Transverse colon (tissue), 4 donors: ENCODE results near the gene PHF13. TPM values are rescaled to one million over a fixed set of nuclear protein-coding genes. Genes with fewer than 3 reads are reported as not detected.

Experiments
- DNase-seq: peaks from one replicate; pipeline ENCODE4 v3.0.0-alpha.2; 2019
- H3K27ac ChIP-seq, 4 donors: fragments of 200-600 bp; sonication (generic); 2 replicates each; pipeline ENCODE4 v1.5.1; 2016 to 2018; ENCODE audit warnings: inconsistent platforms in 4 of 4
- H3K27me3 ChIP-seq: fragments of 200-600 bp; sonication (generic); 2 replicates; pipeline ENCODE4 v1.5.1; 2017; ENCODE audit warnings: inconsistent platforms
- H3K36me3 ChIP-seq, 4 donors: fragments of 200-600 bp; sonication (generic); 2 replicates each; pipeline ENCODE4 v1.5.1; 2017 to 2019; ENCODE audit warnings: inconsistent platforms in 4 of 4
- H3K4me1 ChIP-seq, 4 donors: fragments of 200-600 bp; sonication (generic); 2 replicates each; pipeline ENCODE4 v1.5.1; 2017 to 2020; ENCODE audit warnings: inconsistent platforms in 4 of 4
- H3K4me3 ChIP-seq, 4 donors: fragments of 200-600 bp; sonication (generic); 1 replicate in 1 of 4; 2 replicates in 3 of 4; pipeline versions ENCODE4 v1.5.1 to v1.6.1; 2017 to 2019; ENCODE audit warnings: inconsistent platforms in 4 of 4
- H3K9me3 ChIP-seq, 2 donors: fragments of 200-600 bp; sonication (generic); 2 replicates each; pipeline ENCODE4 v1.5.1; 2017 to 2019; ENCODE audit warnings: inconsistent platforms in 2 of 2
- EP300 ChIP-seq: sonication (generic); formaldehyde crosslinking; IDR thresholded peaks from one replicate; pipeline ENCODE4 v1.6.1; 2017; ENCODE audit warnings: antibody characterized with exemption, low read depth
- POLR2A ChIP-seq: fragments of 450-650 bp; IDR thresholded peaks from one replicate; pipeline ENCODE4 v1.6.1; 2016; ENCODE audit warnings: antibody characterized with exemption, mild to moderate bottlenecking, moderate library complexity
- POLR2AphosphoS5 ChIP-seq, 3 donors: sonication (generic); formaldehyde crosslinking; IDR thresholded peaks; one replicate each; pipeline ENCODE4 v1.6.1; 2016; ENCODE audit warnings: antibody characterized with exemption in 3 of 3
- WGBS, 2 donors: methylation state at CpG; one replicate each; pipeline ENCODE4 v1.1.5; 2018; ENCODE audit warnings: low coverage in 1 of 2; 5-methylcytosine and 5-hydroxymethylcytosine counted together
- in situ Hi-C, 4 donors: fragments of 200-750 bp; cut with MboI; loops; one replicate each; pipeline versions ENCODE4 v1.15.0 to v1.15.1; 2017; ENCODE audit warnings: low sequenced_read_pairs in 3 of 4, low pct_ligation_motif_present in 1 of 4, low pct_unique_long_range_greater_than_20kb in 1 of 4
- intact Hi-C: fragments of 100-400 bp; cut with DNase I; formaldehyde crosslinking; loops from one replicate; pipeline ENCODE4 v1.15.1; 2023; ENCODE audit warnings: low total_unique reads
- total RNA-seq, 4 donors: library from RNA; depleted of rRNA; stranded (reverse); fragments of >200 nt; gene quantifications; one replicate each; pipeline ENCODE4 v1.1.0, GENCODE V29; 2016
- TF ChIP-seq, protein P1 (sequence below), 5 experiments: fragments of 200-600 bp in 3 of 5; fragments of 450-650 bp in 2 of 5; sonication (generic) in 3 of 5; IDR thresholded peaks; 1 replicate in 2 of 5; 2 replicates in 3 of 5; pipeline ENCODE4 v1.5.1; 2016 to 2017; ENCODE audit warnings: antibody characterized with exemption in 5 of 5, inconsistent platforms in 3 of 5, mild to moderate bottlenecking in 2 of 5, moderate library complexity in 1 of 5

The PHF13 gene
- total RNA-seq, 4 donors from 2014 or later = 8.7 to 17.3 (median 10.3) TPM

DNA sequence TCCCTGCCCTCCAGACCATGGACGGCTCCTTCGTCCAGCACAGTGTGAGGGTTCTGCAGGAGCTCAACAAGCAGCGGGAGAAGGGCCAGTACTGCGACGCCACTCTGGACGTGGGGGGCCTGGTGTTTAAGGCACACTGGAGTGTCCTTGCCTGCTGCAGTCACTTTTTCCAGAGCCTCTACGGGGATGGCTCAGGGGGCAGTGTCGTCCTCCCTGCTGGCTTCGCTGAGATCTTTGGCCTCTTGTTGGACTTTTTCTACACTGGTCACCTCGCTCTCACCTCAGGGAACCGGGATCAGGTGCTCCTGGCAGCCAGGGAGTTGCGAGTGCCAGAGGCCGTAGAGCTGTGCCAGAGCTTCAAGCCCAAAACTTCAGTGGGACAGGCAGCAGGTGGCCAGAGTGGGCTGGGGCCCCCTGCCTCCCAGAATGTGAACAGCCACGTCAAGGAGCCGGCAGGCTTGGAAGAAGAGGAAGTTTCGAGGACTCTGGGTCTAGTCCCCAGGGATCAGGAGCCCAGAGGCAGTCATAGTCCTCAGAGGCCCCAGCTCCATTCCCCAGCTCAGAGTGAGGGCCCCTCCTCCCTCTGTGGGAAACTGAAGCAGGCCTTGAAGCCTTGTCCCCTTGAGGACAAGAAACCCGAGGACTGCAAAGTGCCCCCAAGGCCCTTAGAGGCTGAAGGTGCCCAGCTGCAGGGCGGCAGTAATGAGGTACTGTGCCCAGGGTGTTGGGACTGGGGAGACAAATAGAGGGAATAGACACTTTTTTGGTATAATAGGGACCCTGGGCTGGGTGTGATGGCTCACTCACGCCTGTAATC, 32.7 kb upstream of the PHF13 start:
- peaks cover 17 to 37% (median 35%) of the 10 kb centered on the region in 4 donors for H3K4me1 ChIP-seq
- no peak for DNase-seq
- in situ Hi-C loops = no loop called here
- no peak for TF ChIP-seq POLR2AphosphoS5 (IDR thresholded peaks at IDR 0.05)
- TF ChIP-seq, protein P1, sequence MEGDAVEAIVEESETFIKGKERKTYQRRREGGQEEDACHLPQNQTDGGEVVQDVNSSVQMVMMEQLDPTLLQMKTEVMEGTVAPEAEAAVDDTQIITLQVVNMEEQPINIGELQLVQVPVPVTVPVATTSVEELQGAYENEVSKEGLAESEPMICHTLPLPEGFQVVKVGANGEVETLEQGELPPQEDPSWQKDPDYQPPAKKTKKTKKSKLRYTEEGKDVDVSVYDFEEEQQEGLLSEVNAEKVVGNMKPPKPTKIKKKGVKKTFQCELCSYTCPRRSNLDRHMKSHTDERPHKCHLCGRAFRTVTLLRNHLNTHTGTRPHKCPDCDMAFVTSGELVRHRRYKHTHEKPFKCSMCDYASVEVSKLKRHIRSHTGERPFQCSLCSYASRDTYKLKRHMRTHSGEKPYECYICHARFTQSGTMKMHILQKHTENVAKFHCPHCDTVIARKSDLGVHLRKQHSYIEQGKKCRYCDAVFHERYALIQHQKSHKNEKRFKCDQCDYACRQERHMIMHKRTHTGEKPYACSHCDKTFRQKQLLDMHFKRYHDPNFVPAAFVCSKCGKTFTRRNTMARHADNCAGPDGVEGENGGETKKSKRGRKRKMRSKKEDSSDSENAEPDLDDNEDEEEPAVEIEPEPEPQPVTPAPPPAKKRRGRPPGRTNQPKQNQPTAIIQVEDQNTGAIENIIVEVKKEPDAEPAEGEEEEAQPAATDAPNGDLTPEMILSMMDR (IDR thresholded peaks at IDR 0.05) = peak in 3 of 5 experiments; percentile 11 to 16 (median 15)
- H3K27ac ChIP-seq = peak overlapping the region; percentile 89 to 98 (median 96)
- no peaks in the 10 kb centered on the region for H3K27me3 ChIP-seq
- no peaks in the 10 kb centered on the region for H3K36me3 ChIP-seq
- intact Hi-C loops = no loop called here
- 32 to 40% methylated on average over 4 to 19 of the region's 19 CpGs for WGBS, 2 donors
- no peaks in the 10 kb centered on the region for H3K9me3 ChIP-seq
- peak overlapping the region; percentile 55 to 99 (median 84) for H3K4me3 ChIP-seq

DNA sequence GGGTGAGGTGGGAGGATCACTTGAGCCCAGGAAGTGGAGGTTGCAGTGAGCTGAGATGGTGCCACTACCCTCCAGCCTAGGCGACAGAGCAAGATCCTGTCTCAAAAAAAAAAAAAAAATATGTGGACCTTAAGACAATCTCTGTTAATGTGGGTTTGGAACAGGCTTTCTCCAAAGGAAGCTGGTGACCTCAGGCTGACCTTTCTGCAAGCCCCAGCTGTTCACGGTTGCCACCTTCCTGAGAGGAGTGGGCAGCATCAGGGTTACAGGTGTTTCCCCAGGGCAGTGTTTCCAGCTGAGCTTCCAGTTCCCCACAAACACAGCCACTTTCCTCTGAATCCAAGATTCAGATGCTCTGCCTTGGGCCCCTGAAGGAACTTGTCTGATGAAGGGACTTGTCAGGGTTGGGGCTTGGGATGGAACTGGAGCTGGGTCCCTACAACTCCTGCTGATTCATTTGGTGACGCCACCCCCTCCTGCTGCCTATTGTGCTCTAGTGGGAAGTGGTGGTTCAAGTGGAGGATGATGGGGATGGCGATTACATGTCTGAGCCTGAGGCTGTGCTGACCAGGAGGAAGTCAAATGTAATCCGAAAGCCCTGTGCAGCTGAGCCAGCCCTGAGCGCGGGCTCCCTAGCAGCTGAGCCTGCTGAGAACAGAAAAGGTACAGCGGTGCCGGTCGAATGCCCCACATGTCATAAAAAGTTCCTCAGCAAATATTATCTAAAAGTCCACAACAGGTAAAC, 31.8 kb upstream of the PHF13 start:
- peak; percentile 31 for DNase-seq
- WGBS, 2 donors = 44 to 49% methylated on average over 9 to 10 of the region's 10 CpGs
- H3K4me1 ChIP-seq = peaks cover 17 to 37% (median 35%) of the 10 kb centered on the region in 4 donors
- H3K9me3 ChIP-seq = no peaks in the 10 kb centered on the region
- no peaks in the 10 kb centered on the region for H3K36me3 ChIP-seq
- intact Hi-C loops = no loop called here
- in situ Hi-C loops = no loop called here
- peak overlapping the region; percentile 89 to 98 (median 96) for H3K27ac ChIP-seq
- TF ChIP-seq POLR2AphosphoS5 (IDR thresholded peaks at IDR 0.05) = no peak
- no peak for TF ChIP-seq POLR2A
- TF ChIP-seq, protein P1 (IDR thresholded peaks at IDR 0.05) = no peak
- TF ChIP-seq EP300 = no peak
- H3K4me3 ChIP-seq = peak overlapping the region in 1 of 4 donors; percentile 98
- no peaks in the 10 kb centered on the region for H3K27me3 ChIP-seq

DNA sequence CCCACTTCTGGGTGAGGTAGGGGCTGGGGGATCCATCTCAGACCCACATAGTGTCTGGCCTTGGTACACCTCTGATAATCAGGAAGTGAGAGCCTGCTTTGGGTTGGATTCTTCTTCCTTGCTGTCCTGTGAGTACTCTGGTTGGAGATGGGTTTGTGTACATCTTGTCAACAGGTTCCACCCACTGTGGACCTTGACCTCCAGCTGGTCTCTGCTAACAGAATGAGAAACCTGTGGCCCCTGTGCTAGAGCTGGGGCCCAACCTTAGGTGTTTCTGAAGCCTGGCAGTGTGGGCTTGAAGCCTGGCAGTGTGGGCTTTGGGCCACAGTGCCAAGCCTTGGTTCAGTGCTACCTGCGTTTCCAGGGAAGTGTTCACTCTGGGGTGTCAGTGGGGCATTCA, 31.2 kb upstream of the PHF13 start:
- 83% methylated on average over 1 of the region's 1 CpG; no CpG with 5 or more reads in 1 of the 2 donors for WGBS, 2 donors
- Histone ChIP-seq H3K27ac (peak overlapping the region; percentile 89 to 98 (median 96)), H3K27me3 (no peaks in the 10 kb centered on the region), H3K4me3 (peak overlapping the region in 1 of 4 donors; percentile 98), H3K36me3 (no peaks in the 10 kb centered on the region), H3K9me3 (no peaks in the 10 kb centered on the region), H3K4me1 (peaks cover 17 to 39% (median 37%) of the 10 kb centered on the region in 4 donors)
- TF ChIP-seq POLR2A (peak; percentile 65), EP300 (no peak), POLR2AphosphoS5 (IDR thresholded peaks at IDR 0.05) (peak; percentile 35 to 81 (median 81))
- intact Hi-C loops = no loop called here
- in situ Hi-C loops = no loop called here
- peak; percentile 88 for DNase-seq

- Histone ChIP-seq H3K4me1 (peaks cover 14 to 45% (median 38%) of the 10 kb centered on the region in 4 donors), H3K27me3 (no peaks in the 10 kb centered on the region), H3K36me3 (peaks cover 0 to 9% (median 1%) of the 10 kb centered on the region in 4 donors), H3K27ac (no peak overlapping the region), H3K9me3 (no peaks in the 10 kb centered on the region), H3K4me3 (no peak overlapping the region)
- no peak for TF ChIP-seq EP300
- TF ChIP-seq, protein P1 (IDR thresholded peaks at IDR 0.05) = peak in 2 of 5 experiments; percentile 24
- 82 to 88% methylated on average over 5 to 21 of the region's 21 CpGs for WGBS, 2 donors
- in situ Hi-C loops (no loop called here), intact Hi-C loops (no loop called here)
- no peak for DNase-seq
These were observed 29.1 kb upstream of the PHF13 start for GRCh38 chr1:6584126-6585080.
